DMS 273 treated with DMSO at 0.1 percent for 48 hours (cell line): Measurements from ENCODE around the gene ZDHHC14.
"Not testable (repeated sequence)": the region's sequence is repeated elsewhere in the genome, so short reads cannot be mapped to it uniquely, and the experiment has no call there.

ENCODE experiments used
- DNase-seq: peaks from one replicate; lab custom pipeline; 2025; lab: John Stamatoyannopoulos, UW

The ZDHHC14 gene

GRCh38 chr6:157381631-157382621, 936 bp downstream of the ZDHHC14 start:
- DNase-seq = no peak

DNA sequence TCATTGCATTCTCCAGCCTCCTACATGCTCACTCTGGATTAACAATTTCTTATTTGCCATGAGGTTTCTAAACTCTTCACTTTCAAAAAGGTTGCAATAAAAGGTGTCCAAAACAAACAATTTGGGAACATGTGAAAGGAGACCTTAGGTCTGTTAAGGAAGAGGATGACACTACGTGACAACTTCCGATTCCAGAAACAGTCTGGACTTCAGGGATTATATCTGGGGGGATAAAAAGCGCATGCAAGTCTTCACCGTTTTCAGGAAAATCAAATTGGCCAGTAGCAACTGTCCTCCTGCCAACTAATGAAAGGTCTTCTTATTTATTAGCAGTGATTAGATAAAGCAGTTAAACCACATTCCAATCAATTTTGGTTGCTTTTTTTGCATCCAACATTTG, 1.8 kb downstream of the ZDHHC14 start:
- no peak for DNase-seq

GRCh38 chr6:157383471-157383870, 2.5 kb downstream of the ZDHHC14 start:
- no peak for DNase-seq

DNA sequence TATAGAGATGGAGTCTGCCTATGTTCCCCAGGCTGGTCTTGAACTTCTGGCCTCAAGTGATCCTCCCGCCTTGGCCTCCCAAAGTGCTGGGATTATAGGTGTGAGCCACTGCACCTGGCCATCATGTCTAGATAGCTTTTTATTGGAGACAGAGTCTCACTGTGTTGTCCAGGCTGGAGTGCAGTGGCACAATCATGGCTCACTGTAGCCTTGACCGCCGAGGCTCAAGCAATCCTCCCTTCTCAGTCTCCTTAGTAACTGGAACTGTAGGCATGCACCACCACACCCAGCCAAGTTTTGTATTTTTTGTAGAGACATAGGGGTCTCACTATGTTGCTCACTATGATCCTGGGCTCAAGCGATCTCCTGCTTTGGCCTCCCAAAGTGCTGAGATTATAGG, 4.0 kb downstream of the ZDHHC14 start:
- not testable (repeated sequence) for DNase-seq

DNA sequence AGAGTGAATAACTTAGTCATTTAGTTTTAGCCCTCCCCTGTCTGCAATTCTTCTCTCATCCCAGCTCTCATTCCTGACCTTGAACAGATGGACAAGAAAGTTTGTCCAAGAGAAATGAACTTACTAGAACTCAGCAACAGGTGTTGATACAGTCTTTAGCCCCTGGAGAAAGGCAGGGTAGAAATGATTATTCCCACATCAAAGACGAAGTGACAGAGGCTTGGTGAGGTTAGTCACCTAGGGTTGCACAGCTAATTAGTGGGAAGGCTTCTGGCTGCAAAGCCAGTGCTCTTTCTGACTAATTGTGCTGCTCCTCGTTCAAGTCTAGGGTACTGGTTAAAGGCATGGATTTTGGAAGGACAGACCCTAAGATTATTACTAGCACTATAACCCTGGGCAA, 4.5 kb downstream of the ZDHHC14 start:
- DNase-seq = peak; percentile 28

- DNase-seq = no peak
These were observed 5.0 kb downstream of the ZDHHC14 start for GRCh38 chr6:157386023-157386422.

GRCh38 chr6:157386454-157386853, 5.5 kb downstream of the ZDHHC14 start:
- DNase-seq = no peak

DNA sequence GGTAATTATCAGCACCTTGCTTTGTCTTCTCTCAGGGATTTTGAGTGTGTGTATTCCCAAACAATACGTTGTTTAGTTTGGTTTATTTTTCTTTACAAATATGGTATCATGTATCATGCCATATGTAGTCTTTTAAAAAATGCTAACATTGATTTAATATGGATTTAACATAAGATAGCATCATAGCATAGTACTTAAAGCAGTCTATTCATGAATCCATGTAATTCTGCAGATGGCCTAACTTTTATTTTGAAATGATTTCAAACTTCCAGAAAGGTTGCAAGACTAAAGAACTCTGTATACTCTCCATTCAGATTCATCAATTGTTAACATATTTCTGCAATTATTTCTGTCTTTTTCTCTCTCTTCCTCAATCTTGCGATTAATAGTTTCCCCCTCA, 7.9 kb downstream of the ZDHHC14 start:
- no peak for DNase-seq

- no peak for DNase-seq
These were observed 9.5 kb downstream of the ZDHHC14 start for GRCh38 chr6:157390273-157391060.

GRCh38 chr6:157392927-157393668, 12.1 kb downstream of the ZDHHC14 start:
- no peak for DNase-seq

DNA sequence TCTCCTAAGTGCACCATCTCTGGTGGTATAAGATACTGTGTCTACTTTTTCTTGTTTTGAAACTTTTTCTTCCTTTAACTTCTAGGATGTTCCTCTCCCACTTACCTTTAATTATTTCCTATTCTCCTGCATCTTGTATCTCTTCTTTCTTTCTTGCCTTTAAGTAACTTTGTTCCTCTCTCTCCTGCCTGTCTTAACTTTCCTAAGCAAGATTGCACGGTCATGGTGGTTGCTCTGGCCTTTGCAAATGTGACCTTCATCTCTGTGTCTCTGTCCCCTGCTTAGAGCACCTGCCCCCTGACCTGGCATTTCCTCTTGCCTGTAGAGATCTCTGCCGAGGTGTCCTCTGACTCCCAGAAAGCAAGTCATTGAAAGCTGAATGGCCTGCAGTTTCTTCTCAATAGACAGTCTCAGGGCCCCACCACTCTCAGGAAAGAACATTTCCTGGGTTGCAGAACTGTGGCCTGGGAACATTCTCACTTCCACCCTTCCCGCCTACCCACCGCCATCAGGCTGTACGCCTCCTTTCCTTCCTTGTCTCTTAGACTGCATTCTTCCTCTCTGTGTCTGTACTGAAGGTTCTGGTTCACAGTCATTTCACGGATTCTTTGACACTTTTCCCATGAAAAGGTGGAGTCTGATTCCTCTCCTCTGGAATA, 12.8 kb downstream of the ZDHHC14 start:
- no peak for DNase-seq

- not testable (repeated sequence) for DNase-seq
These were observed 14.2 kb downstream of the ZDHHC14 start for GRCh38 chr6:157395199-157395598.

GRCh38 chr6:157396026-157396425, 15.0 kb downstream of the ZDHHC14 start:
- DNase-seq = no peak

- DNase-seq = no peak
These were observed 16.7 kb downstream of the ZDHHC14 start for GRCh38 chr6:157397660-157398059.

DNA sequence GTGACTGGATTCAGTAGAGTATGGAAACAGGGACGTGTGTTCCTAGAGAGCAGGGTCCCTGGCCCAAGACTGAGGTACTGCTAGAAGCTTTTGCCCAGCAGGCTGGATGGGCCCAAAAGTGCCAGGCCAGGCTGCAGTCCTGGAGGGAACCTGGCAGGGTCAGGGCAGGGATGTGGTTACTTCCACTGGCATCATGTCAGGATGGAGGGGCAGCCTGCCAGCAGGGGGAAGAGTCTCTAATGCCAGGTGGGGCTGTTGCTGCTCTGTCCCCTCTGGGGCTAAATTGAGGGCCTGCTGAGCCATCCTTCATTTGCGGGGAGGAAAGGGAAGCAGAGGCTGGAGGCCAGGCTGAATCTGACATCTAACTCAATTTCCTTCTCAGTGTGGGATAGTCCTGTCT, 17.2 kb downstream of the ZDHHC14 start:
- DNase-seq = no peak

GRCh38 chr6:157400676-157401075, 19.7 kb downstream of the ZDHHC14 start:
- no peak for DNase-seq

DNA sequence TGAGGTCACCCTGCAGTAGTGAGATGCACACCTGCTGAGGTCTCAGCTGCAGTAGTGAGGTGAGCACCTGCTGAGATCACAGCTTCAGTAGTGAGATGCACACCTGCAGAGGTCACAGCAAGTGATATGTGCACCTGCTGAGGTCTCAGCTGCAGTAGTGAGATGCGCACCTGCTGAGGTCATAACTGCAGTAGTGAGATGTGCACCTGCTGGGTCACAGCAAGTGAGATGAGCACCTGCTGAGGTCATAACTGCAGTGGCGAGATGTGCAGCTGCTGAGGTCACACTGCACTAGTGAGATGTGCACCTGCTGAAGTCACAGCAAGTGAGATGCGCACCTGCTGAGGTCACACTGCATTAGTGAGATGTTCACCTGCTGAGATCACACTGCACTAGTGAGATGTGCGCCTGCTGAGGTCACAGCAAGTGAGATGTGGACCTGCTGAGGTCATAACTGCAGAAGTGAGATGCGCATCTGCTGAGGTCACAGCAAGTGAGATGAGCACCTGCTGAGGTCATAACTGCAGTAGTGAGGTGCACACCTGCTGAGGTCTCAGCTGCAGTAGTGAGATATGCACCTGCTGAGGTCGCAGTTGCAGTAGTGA, 20.8 kb downstream of the ZDHHC14 start:
- DNase-seq = no peak

GRCh38 chr6:157402996-157403685, 22.2 kb downstream of the ZDHHC14 start:
- no peak for DNase-seq

- DNase-seq = no peak
These were observed 22.7 kb downstream of the ZDHHC14 start for GRCh38 chr6:157403686-157404051.

- DNase-seq = no peak
These were observed 25.0 kb downstream of the ZDHHC14 start for GRCh38 chr6:157405986-157406385.

GRCh38 chr6:157406661-157407060, 25.7 kb downstream of the ZDHHC14 start:
- DNase-seq = no peak
